Retina (tissue), 1 donor: ENCODE measurements around the gene TMEM59L.

Source experiments
- DNase-seq: peaks from one replicate; pipeline ENCODE4 v3.0.0-alpha.2; 2016

The TMEM59L gene

GRCh38 chr19:18609717-18610051 is 3.0 kb upstream of the TMEM59L start:
- no peak for DNase-seq

DNA sequence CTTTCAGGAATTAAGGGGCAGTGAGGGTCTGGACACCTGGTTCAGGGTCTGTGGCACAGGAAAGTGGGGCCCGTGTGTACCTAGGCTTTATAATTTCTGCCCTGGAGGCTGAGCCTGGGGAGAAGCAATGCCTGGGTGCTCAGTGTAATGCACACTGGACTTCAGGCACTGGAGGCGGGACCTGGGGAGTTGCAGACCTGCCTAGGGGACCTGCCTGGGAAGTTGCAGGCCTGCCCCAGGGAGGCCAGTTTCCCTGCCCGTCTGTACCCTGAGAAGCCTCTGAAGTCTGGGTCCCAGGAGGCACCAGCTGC is 2.5 kb upstream of the TMEM59L start:
- no peak for DNase-seq

DNA sequence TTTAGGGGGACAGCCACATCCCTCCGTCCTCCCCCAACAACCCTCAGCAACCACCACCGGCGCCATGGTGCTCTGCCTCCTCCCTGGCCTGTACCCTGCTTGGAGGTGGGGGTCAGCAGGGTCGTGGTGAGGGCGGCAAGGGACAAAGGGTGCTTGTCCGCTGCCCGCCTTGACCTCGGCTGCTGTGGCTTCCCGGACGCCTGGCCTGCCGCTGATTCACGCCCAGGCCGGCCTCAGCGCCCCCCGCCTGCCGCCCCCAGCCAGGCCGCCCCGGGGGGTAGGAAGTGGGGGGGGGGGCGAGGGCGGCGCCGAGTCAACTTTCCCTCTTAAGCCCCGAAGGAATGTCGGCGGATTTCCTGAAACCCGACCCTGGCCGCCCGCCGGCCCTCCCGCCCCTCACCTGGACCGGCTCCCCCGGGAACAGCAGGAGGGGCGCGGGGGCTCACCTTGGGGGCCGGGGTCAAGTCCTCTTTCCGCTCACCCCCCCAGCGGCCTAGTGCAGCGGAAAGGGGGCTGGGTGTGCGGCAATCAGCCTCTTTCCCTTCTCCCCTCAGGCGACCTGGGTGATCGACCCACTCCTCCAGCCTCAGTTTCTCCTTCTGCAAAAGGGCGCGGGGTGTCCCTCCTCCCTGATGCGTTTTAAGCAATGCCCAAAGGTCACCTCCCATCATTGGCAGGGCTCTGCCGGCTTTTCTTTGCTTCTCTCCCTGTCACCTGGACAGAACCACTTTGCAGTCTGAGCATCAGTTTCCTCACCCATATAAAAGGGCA is 1.9 kb upstream of the TMEM59L start:
- no peak for DNase-seq

- peak; percentile 47 for DNase-seq
Measured at GRCh38 chr19:18611327-18612050, 1.2 kb upstream of the TMEM59L start.

DNA sequence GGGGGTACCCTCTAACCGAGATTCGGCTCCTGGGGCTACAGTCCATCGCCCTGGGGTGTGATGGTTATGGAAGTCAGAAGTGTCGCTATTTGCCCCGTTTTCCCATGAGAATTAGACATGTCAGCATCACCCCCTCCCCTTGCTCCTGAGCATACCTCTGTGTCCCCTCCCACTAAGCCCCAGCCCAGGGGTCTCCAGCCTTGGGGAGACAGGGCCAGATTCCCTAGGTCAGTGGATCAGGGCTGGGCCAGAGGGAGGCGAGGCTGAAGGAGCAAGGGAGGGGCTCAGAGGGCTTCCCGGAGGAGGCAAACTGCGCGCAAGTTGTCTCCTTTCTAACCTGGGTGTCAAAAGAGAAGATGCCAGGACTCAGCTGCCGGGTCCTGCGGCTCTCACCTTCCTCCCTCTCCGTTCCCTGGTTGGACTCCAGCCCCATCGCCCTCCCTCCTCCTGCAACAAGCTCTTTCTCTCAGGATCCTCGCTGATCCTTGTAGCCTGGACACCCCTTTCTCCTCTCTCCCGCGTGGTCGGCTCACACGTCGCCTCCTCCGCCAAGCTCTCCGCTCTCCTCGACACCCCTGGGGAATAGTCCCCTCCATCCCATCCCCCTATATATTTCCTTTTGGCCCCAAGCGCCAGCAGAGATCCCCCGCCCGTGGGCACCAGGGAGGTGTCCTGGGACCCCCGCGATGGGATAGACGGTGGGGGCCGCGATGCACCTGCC is 459 bp upstream of the TMEM59L start:
- peak; percentile 70 for DNase-seq

GRCh38 chr19:18613589-18614234 is 1.0 kb downstream of the TMEM59L start:
- peak; percentile 62 for DNase-seq

DNA sequence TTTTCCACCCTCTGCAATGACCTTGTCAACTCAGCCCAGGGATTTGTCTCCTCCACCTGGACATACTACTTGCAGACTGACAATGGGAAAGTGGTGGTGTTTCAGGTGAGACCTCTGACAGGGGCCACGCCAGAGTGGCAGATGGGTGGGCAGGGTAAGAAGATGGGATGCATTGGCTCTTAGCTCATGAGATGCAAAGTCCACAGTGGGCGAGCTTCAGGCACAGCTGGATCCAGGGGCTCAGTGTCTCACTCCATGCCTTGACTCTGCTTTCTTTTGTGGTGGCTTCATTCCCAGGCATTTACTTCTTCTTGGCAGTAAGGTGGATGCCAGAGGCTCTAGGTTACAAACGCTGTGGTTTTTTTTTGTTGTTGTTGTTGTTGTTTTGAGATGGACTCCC is 3.4 kb downstream of the TMEM59L start:
- no peak for DNase-seq

DNA sequence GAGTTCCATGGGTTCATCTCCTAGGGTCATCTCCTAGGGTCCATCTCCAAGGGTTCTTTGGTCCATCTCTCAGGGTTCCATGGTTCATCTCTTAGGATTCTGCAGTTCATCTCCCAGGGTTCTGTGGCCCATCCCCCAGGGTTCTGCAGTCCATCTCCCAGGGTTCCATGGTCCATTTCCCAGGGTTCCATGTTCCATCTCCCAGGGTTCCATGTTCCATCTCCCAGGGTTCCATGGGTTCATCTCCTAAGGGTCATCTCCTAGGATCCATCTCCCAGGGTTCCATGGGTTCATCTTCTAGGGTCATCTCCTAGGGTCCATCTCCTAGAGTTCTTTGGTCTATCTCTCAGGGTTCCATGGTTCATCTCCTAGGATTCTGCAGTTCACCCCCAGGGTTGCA is 4.9 kb downstream of the TMEM59L start:
- no peak for DNase-seq

GRCh38 chr19:18618236-18618635 is 5.6 kb downstream of the TMEM59L start:
- DNase-seq, result no peak

GRCh38 chr19:18620311-18620710 is 7.6 kb downstream of the TMEM59L start:
- no peak for DNase-seq

- DNase-seq, result no peak
Measured at GRCh38 chr19:18620902-18621301, 8.2 kb downstream of the TMEM59L start.

- no peak for DNase-seq
Measured at GRCh38 chr19:18626906-18627305, 14.2 kb downstream of the TMEM59L start.

- no peak for DNase-seq
Measured at GRCh38 chr19:18629166-18630088, 16.8 kb downstream of the TMEM59L start.

DNA sequence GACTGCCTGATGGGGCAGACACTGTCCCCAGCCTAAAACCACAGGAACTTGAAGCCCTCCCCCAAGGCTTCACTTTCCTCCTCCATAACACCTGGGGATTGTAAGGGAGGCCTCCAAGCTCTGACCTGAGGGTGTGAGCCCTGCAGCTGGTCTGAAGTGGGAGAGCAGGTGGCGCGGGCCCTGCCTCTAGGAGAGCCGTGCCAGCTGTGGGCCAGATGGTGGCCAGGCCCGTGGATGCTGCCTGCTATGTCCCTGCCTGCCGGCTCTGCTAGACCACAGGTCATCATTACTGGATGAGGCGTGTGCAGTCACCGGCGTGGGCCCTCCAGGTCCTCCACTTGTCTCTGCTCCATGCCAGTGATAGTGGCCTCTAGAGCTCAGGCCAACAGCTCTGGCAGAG is 20.7 kb downstream of the TMEM59L start:
- peak; percentile 19 for DNase-seq

DNA sequence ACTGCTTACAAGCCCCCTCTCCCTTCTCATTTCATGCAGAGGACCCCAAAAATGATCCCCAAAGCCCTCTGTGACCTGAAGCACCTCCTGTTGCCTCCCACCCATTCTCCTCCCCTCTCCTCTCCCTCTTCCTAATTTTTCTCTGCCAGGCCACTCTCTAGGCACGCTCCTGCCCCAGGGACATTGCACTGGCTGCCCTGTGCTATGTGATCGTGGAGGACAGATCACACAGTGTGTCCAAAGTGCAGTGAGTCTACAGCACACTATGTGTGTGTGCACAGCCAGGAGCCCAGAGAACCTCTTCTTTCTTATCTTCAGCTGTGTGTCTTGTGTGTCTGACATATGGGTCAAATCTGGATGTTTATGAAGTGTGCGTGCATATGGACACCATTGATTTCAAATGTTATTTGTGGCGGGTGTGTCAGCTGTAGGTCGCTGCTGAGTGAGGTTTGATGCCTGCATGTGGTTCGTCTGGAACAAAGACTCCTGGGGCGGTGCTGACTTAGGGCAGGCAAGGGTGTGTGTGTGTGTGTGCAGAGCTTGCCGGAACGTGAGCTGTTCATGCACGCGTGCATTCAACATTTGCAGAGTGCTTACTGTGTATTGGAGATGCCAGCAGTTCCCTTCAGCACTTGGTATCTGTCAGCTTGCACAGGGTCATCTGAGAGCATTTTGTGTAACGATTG is 22.1 kb downstream of the TMEM59L start:
- DNase-seq, result peak; percentile 61

DNA sequence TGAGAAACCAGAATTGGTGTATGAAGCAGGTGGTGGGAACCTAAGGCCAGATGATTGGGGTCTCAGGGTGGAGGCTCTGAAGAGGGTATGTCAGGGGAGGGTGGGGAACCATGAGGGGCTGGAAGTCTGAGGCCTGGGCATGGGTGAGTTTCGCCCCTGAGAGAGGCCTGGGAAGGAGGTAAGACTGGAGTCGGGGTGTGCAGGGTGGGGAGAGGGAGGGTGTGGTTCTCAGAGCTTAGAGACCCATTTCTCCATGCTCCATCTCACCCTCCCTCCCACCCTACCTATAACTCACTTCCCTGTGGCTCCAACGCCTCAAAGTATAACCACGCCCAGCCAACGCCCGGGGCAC is 23.1 kb downstream of the TMEM59L start:
- DNase-seq, result no peak

- DNase-seq, result peak; percentile 88
Measured at GRCh38 chr19:18636183-18636968, 23.7 kb downstream of the TMEM59L start.

DNA sequence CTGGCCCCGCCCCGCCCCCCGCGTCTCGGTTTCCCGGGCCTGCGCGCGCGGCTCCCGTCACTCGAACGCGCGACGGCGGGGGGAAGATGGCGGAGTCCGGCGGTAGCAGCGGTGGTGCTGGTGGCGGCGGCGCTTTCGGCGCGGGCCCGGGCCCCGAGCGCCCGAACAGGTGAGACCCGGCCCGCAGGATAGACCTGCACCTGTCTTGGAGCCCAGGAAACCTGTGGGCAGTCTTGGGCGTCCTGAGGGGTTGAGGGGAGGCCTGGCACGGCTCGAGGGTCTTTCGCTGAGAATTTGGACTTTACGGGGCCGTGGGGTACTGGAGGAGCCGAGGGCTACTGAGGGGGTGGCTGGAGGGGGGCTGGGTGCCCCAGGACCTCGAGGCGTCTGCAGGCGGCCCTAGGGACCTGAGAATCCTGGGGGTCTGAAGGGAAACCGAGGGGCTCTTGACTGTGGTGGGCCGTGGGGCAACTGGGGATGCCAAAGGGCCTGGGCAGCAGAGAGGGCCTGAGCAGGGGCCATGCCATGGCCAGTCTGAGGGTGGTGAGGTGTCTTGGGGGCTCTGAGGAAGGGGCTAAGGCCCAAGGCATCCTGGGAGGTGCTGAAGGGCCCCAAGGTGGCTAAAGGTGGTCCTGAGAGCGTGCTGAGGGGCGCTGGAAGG is 24.4 kb downstream of the TMEM59L start, which contains the start of gene KLHL26:
KLHL26 (plus strand) TSS at position 60 of the 661 bp plus-strand sequence; CDS start at position 87, 27 bp downstream.
- DNase-seq, result no peak

GRCh38 chr19:18637673-18638630 is 25.3 kb downstream of the TMEM59L start:
- peak; percentile 25 for DNase-seq
